22Rv1 (cell line): ENCODE data around the gene LPIN1.

Experiments
- ZFX ChIP-seq: fragments of 450-650 bp; IDR thresholded peaks from 2 replicates; pipeline ENCODE4 v1.6.1; 2017; ENCODE audit warnings: antibody characterized with exemption, borderline replicate concordance
- TF ChIP-seq, protein P1 (sequence below): fragments of 450-650 bp; IDR thresholded peaks from 2 replicates; pipeline ENCODE4 v1.5.1; 2017; ENCODE audit warnings: mild to moderate bottlenecking

DNA sequence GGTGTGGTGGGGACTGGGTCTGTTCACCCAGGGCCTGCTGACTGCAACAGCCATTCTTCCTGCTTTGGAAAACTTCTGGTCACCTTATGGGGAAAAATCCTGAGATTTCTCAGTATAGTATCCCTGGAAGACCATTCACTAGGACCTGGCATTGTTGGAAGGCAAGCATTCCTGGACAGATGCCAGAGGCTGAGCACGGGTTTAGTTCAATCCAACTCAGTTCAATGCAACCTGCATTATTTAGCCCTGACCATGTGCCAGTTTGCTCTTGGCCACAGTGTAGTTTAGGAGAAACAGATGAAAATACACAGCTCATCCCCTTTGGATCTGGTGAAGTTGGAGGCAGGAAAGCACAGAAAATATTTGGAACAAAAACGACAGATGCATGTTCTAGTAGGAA lies 95.9 kb downstream of the LPIN1 start:
- TF ChIP-seq, protein P1, sequence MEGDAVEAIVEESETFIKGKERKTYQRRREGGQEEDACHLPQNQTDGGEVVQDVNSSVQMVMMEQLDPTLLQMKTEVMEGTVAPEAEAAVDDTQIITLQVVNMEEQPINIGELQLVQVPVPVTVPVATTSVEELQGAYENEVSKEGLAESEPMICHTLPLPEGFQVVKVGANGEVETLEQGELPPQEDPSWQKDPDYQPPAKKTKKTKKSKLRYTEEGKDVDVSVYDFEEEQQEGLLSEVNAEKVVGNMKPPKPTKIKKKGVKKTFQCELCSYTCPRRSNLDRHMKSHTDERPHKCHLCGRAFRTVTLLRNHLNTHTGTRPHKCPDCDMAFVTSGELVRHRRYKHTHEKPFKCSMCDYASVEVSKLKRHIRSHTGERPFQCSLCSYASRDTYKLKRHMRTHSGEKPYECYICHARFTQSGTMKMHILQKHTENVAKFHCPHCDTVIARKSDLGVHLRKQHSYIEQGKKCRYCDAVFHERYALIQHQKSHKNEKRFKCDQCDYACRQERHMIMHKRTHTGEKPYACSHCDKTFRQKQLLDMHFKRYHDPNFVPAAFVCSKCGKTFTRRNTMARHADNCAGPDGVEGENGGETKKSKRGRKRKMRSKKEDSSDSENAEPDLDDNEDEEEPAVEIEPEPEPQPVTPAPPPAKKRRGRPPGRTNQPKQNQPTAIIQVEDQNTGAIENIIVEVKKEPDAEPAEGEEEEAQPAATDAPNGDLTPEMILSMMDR: no peak
- TF ChIP-seq ZFX: no peak
